Sigmoid colon (tissue), 4 donors: ENCODE results near the gene LRRIQ4.

Source experiments
- CTCF ChIP-seq, 4 experiments: fragments of 450-650 bp in 3 of 4; fragments of 200-600 bp in 1 of 4; IDR thresholded peaks; one replicate each; pipeline ENCODE4 v1.5.1; 2016 to 2019; ENCODE audit warnings: antibody characterized with exemption in 4 of 4, mild to moderate bottlenecking in 3 of 4, moderate library complexity in 2 of 4
- EP300 ChIP-seq, 4 donors: sonication (generic); formaldehyde crosslinking; IDR thresholded peaks; one replicate each; pipeline ENCODE4 v1.6.1; 2017; ENCODE audit warnings: antibody characterized with exemption in 4 of 4
- POLR2A ChIP-seq, 2 donors: fragments of 450-650 bp; IDR thresholded peaks; one replicate each; pipeline ENCODE4 v1.6.1; 2016; ENCODE audit warnings: antibody characterized with exemption in 2 of 2, mild to moderate bottlenecking in 2 of 2, moderate library complexity in 2 of 2

- TF ChIP-seq CTCF (IDR thresholded peaks at IDR 0.05) = no peak
- no peak for TF ChIP-seq POLR2A (IDR thresholded peaks at IDR 0.05)
- TF ChIP-seq EP300 (IDR thresholded peaks at IDR 0.05) = no peak
These were observed 9.4 kb downstream of the LRRIQ4 start for GRCh38 chr3:169822091-169822490.
